GM12878 (cell line): ENCODE measurements around the gene NHLRC4. TPM values are rescaled to one million over a fixed set of nuclear protein-coding genes. Genes with fewer than 3 reads are reported as not detected.

ENCODE experiments used
- ASH2L ChIP-seq: fragments of 300-600, 200-600 bp; sonication (generic); IDR thresholded peaks from 2 replicates; pipeline ENCODE4 v1.6.1; 2017; ENCODE audit warnings: low read depth, mild to moderate bottlenecking, borderline replicate concordance
- BHLHE40 ChIP-seq, 2 experiments: fragments of 450-650 bp in 1 of 2; IDR thresholded peaks; 2 replicates each; pipeline ENCODE4 v1.6.1; 2011 to 2017; ENCODE audit warnings: low read depth in 2 of 2, borderline replicate concordance in 1 of 2, improper control_type of control experiment in 1 of 2, low read length in 1 of 2, mild to moderate bottlenecking in 1 of 2
- BRCA1 ChIP-seq: IDR thresholded peaks from 2 replicates; pipeline ENCODE4 v1.6.1; 2011; ENCODE audit warnings: low read depth, low read length, improper control_type of control experiment
- CREB1 ChIP-seq: IDR thresholded peaks from 2 replicates; pipeline ENCODE4 v1.6.1; 2012; ENCODE audit warnings: low read depth, mild to moderate bottlenecking, inconsistent platforms
- IKZF1 ChIP-seq: fragments of 450-650 bp; conservative IDR thresholded peaks from 2 replicates; pipeline ENCODE4 v1.6.1; 2017; ENCODE audit warnings: antibody characterized with exemption, mild to moderate bottlenecking
- KDM1A ChIP-seq: fragments of 200-600 bp; sonication (generic); IDR thresholded peaks from 2 replicates; pipeline ENCODE4 v1.6.1; 2016; ENCODE audit warnings: borderline replicate concordance
- MTA2 ChIP-seq: fragments of 450-650 bp; IDR thresholded peaks from 2 replicates; pipeline ENCODE4 v1.6.1; 2016; ENCODE audit warnings: low read depth, mild to moderate bottlenecking, moderate library complexity
- MTA3 ChIP-seq: IDR thresholded peaks from 2 replicates; pipeline ENCODE4 v1.6.1; 2012; ENCODE audit warnings: low read length, inconsistent platforms, borderline replicate concordance
- MYB ChIP-seq: fragments of 150-350 bp; IDR thresholded peaks from 2 replicates; pipeline ENCODE4 v1.6.1; 2014; ENCODE audit warnings: mild to moderate bottlenecking, low read depth, low read length, borderline replicate concordance
- NBN ChIP-seq: fragments of 450-650 bp; IDR thresholded peaks from 2 replicates; pipeline ENCODE4 v1.6.1; 2016
- NFIC ChIP-seq: IDR thresholded peaks from 2 replicates; pipeline ENCODE4 v1.6.1; 2012; ENCODE audit warnings: low read depth, mild to moderate bottlenecking, inconsistent platforms, low read length, moderate library complexity
- NR2F1 ChIP-seq: fragments of 450-650 bp; conservative IDR thresholded peaks from 2 replicates; pipeline ENCODE4 v1.6.1; 2017; ENCODE audit warnings: mild to moderate bottlenecking
- NRF1 ChIP-seq: conservative IDR thresholded peaks from 2 replicates; pipeline ENCODE4 v1.6.1; 2011; ENCODE audit warnings: mild to moderate bottlenecking, low read depth, low read length, improper control_type of control experiment
- POLR2A ChIP-seq: IDR thresholded peaks from 2 replicates; pipeline ENCODE4 v1.6.1; 2011; ENCODE audit warnings: low read depth, mild to moderate bottlenecking, low read length
- RCOR1 ChIP-seq: conservative IDR thresholded peaks from 2 replicates; pipeline ENCODE4 v1.6.1; 2012; ENCODE audit warnings: low read depth, low read length, improper control_type of control experiment
- SMC3 ChIP-seq: IDR thresholded peaks from 2 replicates; pipeline ENCODE4 v1.6.1; 2011; ENCODE audit warnings: low read length, improper control_type of control experiment, borderline replicate concordance
- SPI1 ChIP-seq: IDR thresholded peaks from 2 replicates; pipeline ENCODE4 v1.6.1; 2011; ENCODE audit warnings: low read depth, mild to moderate bottlenecking, low read length, moderate library complexity, borderline replicate concordance; ENCODE audit not compliant: insufficient read depth
- STAT3 ChIP-seq: IDR thresholded peaks from 2 replicates; pipeline ENCODE4 v1.6.1; 2011; ENCODE audit warnings: low read depth, low read length, improper control_type of control experiment
- SUZ12 ChIP-seq: fragments of 200-600 bp; sonication (generic); IDR thresholded peaks from one replicate; pipeline ENCODE4 v1.6.1; 2018; ENCODE audit warnings: antibody characterized with exemption, mild to moderate bottlenecking; ENCODE audit not compliant: unreplicated experiment
- TBL1XR1 ChIP-seq: IDR thresholded peaks from 2 replicates; pipeline ENCODE4 v1.6.1; 2012; ENCODE audit warnings: low read depth, low read length, improper control_type of control experiment
- ZNF24 ChIP-seq: fragments of 450-650 bp; IDR thresholded peaks from 2 replicates; pipeline ENCODE4 v1.6.1; 2017; ENCODE audit warnings: antibody characterized with exemption, mild to moderate bottlenecking
- polyA plus RNA-seq, 11 experiments: library from polyadenylated mRNA; depleted of rRNA in 4 of 11; unstranded in 6 of 11; stranded (reverse) in 5 of 11; fragments of >200 nt; fragmentation: Nextera tagmentation in 4 of 11; fragmentation: Illumina TruSeq in 1 of 11; extraction: Ambion mirVana in 4 of 11; extraction: Trizol in 1 of 11; gene quantifications; 1 replicate in 1 of 11; 2 replicates in 10 of 11; pipeline versions ENCODE4 v1.2.1 to v1.2.3, GENCODE V29; 2011 to 2016; ENCODE audit warnings: inconsistent platforms in 2 of 11, missing spikeins in 2 of 11, low read depth in 1 of 11
- total RNA-seq, 4 experiments: library from RNA; depleted of rRNA in 3 of 4; stranded (reverse); fragments of >200 nt in 3 of 4; fragmentation: Illumina TruSeq in 1 of 4; extraction: Trizol in 1 of 4; gene quantifications; 2 replicates each; pipeline versions ENCODE4 v1.2.1 to v1.2.3, GENCODE V29; 2013 to 2021
- TF ChIP-seq, protein P1 (sequence below): IDR thresholded peaks from 2 replicates; pipeline ENCODE4 v1.6.1; 2011; ENCODE audit warnings: low read depth, mild to moderate bottlenecking, low read length, moderate library complexity, borderline replicate concordance; ENCODE audit errors: extremely low read depth
- TF ChIP-seq, protein P2 (sequence below): fragments of 450-650 bp; IDR thresholded peaks from 2 replicates; pipeline ENCODE4 v1.6.1; 2017; ENCODE audit warnings: antibody characterized with exemption, mild to moderate bottlenecking, moderate library complexity
- TF ChIP-seq, protein P3 (sequence below): fragments of 450-650 bp; IDR thresholded peaks from 2 replicates; pipeline ENCODE4 v1.6.1; 2017; ENCODE audit warnings: mild to moderate bottlenecking
- TF ChIP-seq, protein P4 (sequence below), 3 experiments: IDR thresholded peaks in 2 of 3; conservative IDR thresholded peaks in 1 of 3; 2 replicates each; pipeline ENCODE4 v1.5.1; 2011; ENCODE audit warnings: low read depth in 3 of 3, low read length in 3 of 3, mild to moderate bottlenecking in 3 of 3, control low read depth in 2 of 3, moderate library complexity in 2 of 3, inconsistent platforms in 1 of 3, mixed read lengths in 1 of 3; ENCODE audit not compliant: control insufficient read depth in 2 of 3, insufficient read depth in 1 of 3; ENCODE audit errors: extremely low read depth in 1 of 3

The NHLRC4 gene
- total and polyA plus RNA-seq, 10 of the 15 experiments (the other 5 are each of a cell fraction or from before 2014, with no cell fraction given): 0.07 to 1.1 (median 0.57) TPM; not detected in 3

DNA sequence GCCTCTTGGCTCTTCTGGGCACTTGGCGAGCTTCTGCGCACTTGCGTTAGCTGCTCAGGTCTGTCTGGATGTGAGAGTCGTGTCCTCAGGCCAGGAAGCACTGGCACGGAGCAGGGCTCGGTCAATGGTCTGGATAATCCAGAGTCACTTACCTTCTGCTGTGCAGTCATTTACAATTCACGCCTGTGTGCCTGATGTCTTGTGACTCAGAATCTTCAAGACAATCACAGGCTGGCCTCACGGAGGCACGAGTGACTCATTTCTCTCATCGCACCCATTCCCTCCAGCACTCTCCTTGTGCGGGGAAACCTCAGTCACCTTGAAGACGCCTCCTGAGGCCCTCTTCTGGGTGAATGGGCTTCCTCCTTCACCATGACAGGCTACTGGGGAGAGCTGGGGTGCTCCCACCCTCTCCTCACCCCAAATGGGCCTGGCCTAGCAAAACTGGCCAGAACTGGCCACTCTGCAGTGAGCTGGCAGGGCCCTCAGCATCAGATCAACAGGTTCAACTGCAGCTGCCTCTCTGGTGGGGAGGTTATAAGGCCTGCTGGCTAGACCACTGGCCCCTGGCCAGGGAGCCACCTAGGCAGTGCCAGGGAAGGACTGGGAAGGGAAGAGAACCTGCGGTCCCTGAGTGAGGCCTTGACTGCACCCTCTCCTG, 41.2 kb upstream of the NHLRC4 start (continued):
- TF ChIP-seq, protein P1, sequence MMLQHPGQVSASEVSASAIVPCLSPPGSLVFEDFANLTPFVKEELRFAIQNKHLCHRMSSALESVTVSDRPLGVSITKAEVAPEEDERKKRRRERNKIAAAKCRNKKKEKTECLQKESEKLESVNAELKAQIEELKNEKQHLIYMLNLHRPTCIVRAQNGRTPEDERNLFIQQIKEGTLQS: no peak
- TF ChIP-seq MTA2 (peak; percentile 52; the same call in 1 of the 2 replicates), POLR2A (peak; percentile 57), CREB1 (peak; percentile 49; the same call in 1 of the 2 replicates), NFIC (no peak), MTA3 (no peak), NRF1 (no peak), SMC3 (peak; percentile 19; the same call in 1 of the 2 replicates), STAT3 (no peak), RCOR1 (no peak), TBL1XR1 (no peak), SUZ12 (no peak), BRCA1 (no peak), BHLHE40 (IDR thresholded peaks at IDR 0.05; ENCODE audit: borderline replicate concordance in 1 of 2, low read depth in 2 of 2, low read length in 1 of 2) (peak; percentile 83 to 92), SPI1 (no peak; the same call in 1 of the 2 replicates), KDM1A (no peak), NR2F1 (0 out of 2 replicates have a peak, but pooled peaks have one; percentile 20), NBN (peak; percentile 85), ASH2L (no peak), MYB (no peak), IKZF1 (peak; percentile 73; the same call in 1 of the 2 replicates), ZNF24 (0 out of 2 replicates have a peak, but pooled peaks have one; percentile 5)
- TF ChIP-seq, protein P2, sequence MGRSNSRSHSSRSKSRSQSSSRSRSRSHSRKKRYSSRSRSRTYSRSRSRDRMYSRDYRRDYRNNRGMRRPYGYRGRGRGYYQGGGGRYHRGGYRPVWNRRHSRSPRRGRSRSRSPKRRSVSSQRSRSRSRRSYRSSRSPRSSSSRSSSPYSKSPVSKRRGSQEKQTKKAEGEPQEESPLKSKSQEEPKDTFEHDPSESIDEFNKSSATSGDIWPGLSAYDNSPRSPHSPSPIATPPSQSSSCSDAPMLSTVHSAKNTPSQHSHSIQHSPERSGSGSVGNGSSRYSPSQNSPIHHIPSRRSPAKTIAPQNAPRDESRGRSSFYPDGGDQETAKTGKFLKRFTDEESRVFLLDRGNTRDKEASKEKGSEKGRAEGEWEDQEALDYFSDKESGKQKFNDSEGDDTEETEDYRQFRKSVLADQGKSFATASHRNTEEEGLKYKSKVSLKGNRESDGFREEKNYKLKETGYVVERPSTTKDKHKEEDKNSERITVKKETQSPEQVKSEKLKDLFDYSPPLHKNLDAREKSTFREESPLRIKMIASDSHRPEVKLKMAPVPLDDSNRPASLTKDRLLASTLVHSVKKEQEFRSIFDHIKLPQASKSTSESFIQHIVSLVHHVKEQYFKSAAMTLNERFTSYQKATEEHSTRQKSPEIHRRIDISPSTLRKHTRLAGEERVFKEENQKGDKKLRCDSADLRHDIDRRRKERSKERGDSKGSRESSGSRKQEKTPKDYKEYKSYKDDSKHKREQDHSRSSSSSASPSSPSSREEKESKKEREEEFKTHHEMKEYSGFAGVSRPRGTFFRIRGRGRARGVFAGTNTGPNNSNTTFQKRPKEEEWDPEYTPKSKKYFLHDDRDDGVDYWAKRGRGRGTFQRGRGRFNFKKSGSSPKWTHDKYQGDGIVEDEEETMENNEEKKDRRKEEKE: peak; percentile 72; the same call in 1 of the 2 replicates
- TF ChIP-seq, protein P3, sequence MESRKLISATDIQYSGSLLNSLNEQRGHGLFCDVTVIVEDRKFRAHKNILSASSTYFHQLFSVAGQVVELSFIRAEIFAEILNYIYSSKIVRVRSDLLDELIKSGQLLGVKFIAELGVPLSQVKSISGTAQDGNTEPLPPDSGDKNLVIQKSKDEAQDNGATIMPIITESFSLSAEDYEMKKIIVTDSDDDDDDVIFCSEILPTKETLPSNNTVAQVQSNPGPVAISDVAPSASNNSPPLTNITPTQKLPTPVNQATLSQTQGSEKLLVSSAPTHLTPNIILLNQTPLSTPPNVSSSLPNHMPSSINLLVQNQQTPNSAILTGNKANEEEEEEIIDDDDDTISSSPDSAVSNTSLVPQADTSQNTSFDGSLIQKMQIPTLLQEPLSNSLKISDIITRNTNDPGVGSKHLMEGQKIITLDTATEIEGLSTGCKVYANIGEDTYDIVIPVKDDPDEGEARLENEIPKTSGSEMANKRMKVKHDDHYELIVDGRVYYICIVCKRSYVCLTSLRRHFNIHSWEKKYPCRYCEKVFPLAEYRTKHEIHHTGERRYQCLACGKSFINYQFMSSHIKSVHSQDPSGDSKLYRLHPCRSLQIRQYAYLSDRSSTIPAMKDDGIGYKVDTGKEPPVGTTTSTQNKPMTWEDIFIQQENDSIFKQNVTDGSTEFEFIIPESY: no peak
- TF ChIP-seq, protein P4, sequence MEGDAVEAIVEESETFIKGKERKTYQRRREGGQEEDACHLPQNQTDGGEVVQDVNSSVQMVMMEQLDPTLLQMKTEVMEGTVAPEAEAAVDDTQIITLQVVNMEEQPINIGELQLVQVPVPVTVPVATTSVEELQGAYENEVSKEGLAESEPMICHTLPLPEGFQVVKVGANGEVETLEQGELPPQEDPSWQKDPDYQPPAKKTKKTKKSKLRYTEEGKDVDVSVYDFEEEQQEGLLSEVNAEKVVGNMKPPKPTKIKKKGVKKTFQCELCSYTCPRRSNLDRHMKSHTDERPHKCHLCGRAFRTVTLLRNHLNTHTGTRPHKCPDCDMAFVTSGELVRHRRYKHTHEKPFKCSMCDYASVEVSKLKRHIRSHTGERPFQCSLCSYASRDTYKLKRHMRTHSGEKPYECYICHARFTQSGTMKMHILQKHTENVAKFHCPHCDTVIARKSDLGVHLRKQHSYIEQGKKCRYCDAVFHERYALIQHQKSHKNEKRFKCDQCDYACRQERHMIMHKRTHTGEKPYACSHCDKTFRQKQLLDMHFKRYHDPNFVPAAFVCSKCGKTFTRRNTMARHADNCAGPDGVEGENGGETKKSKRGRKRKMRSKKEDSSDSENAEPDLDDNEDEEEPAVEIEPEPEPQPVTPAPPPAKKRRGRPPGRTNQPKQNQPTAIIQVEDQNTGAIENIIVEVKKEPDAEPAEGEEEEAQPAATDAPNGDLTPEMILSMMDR (IDR thresholded peaks at IDR 0.05 in 2 of 3, conservative IDR thresholded peaks at IDR 0.05 in 1 of 3; ENCODE audit: control insufficient read depth in 2 of 3, extremely low read depth in 1 of 3, insufficient read depth in 1 of 3, low read depth in 3 of 3, low read length in 3 of 3): peak in 2 of 3 experiments; percentile 22 to 52; a peak in 3 of 6 replicates
